ENCODE results near the gene ELFN1.
A peak's percentile ranks its signal among the peaks of the same experiment; 100 is the strongest.

The ELFN1 gene

DNA sequence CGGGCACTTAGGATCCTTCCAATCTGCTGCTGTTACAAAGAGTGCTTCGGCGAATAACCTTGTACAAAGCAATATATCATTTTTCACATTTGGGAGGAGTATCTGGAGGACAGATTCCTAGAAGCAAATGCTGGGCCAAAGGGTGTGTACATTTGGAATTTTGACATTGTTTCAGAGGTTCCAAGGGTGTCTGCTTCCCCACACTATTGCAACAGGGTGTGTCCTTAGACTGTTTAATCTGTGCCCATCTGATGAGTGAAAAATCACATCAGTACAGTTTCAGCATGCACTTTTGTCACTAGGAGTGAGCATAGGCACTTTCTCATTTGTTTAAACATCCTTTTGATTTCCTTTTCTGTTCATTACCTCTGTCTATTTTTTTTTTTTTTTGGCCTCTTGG lies 8.6 kb upstream of the ELFN1 start:
- Histone ChIP-seq H3K27me3 (peaks cover 17% of the 10 kb centered on the region), H4K20me1 (peaks cover 4% of the 10 kb centered on the region), H3K4me1 (peaks cover 38% of the 10 kb centered on the region), H3K36me3 (no peaks in the 10 kb centered on the region), H3K9me3 (no peaks in the 10 kb centered on the region), H3K4me2 (peak overlapping the region; percentile 91), H3K27ac (no peak overlapping the region), H3K4me3 (no peak overlapping the region), H3K9ac (no peak overlapping the region)
- no peak for TF ChIP-seq Cebpa-rat (IDR thresholded peaks at IDR 0.05)

DNA sequence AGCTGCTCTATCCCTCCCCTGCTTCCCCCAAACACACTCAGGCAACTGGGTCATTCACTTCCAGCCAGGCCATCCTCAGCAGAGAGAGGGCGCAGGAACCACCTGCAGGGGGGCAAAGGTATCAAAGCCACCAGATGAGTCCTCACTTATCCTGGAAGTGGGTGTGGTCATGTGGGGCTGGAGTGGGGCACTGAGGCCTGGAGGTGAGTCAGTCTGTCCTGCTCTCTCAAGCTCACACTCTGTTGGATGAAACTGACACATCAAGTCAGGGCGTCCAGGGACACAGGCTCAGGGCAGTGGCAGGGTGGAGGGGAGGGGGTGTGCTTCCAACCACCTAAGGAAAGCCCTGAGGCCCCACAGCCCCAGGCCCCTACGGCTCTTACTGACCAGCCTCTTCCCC lies 8.0 kb upstream of the ELFN1 start:
- H3K27me3 ChIP-seq: peaks cover 24% of the 10 kb centered on the region
- no peaks in the 10 kb centered on the region for H3K9me3 ChIP-seq
- peaks cover 10% of the 10 kb centered on the region for H4K20me1 ChIP-seq
- H3K4me1 ChIP-seq: peaks cover 44% of the 10 kb centered on the region
- no peak overlapping the region; the same call in 1 of the 2 replicates for H3K27ac ChIP-seq
- H3K4me2 ChIP-seq: peak overlapping the region; percentile 91
- no peak overlapping the region for H3K9ac ChIP-seq
- no peak overlapping the region for H3K4me3 ChIP-seq
- H3K36me3 ChIP-seq: no peaks in the 10 kb centered on the region
- TF ChIP-seq Cebpa-rat (IDR thresholded peaks at IDR 0.05): no peak

DNA sequence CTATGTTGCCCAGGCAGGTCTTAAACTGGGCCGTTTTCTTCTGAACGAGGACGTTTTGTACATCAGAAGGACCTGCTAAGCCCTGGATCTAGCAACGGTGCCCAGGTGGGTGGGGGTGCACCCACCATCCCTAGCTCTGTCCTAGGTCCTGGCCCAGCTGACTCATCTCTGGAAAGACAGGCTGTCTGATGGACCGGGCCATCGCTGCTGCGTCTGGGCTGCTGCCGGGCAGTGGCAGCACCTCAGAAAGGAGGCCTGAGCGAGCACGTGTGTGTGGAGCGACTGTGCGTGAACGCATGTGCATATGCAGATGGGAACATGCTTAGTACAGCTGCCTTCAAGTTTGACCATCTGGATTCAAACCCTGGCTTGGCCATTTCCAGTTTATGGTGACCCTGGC lies 7.3 kb upstream of the ELFN1 start:
- peaks cover 16% of the 10 kb centered on the region for H4K20me1 ChIP-seq
- TF ChIP-seq Cebpa-rat (IDR thresholded peaks at IDR 0.05): no peak
- H3K27ac ChIP-seq: no peak overlapping the region
- H3K4me2 ChIP-seq: peak overlapping the region; percentile 91
- H3K4me3 ChIP-seq: no peak overlapping the region
- H3K9ac ChIP-seq: no peak overlapping the region
- H3K4me1 ChIP-seq: peaks cover 48% of the 10 kb centered on the region
- peaks cover 30% of the 10 kb centered on the region for H3K27me3 ChIP-seq
- no peaks in the 10 kb centered on the region for H3K9me3 ChIP-seq
- H3K36me3 ChIP-seq: no peaks in the 10 kb centered on the region

- no peaks in the 10 kb centered on the region for H3K9me3 ChIP-seq
- H3K4me2 ChIP-seq: peak overlapping the region; percentile 91
- TF ChIP-seq Cebpa-rat (IDR thresholded peaks at IDR 0.05): no peak
- no peak overlapping the region for H3K4me3 ChIP-seq
- no peaks in the 10 kb centered on the region for H3K36me3 ChIP-seq
- H3K4me1 ChIP-seq: peaks cover 52% of the 10 kb centered on the region
- H3K27me3 ChIP-seq: peaks cover 35% of the 10 kb centered on the region
- H3K27ac ChIP-seq: no peak overlapping the region
- no peak overlapping the region for H3K9ac ChIP-seq
- H4K20me1 ChIP-seq: peaks cover 21% of the 10 kb centered on the region
Observed at GRCh38 chr7:1663223-1663622, 6.9 kb upstream of the ELFN1 start.

DNA sequence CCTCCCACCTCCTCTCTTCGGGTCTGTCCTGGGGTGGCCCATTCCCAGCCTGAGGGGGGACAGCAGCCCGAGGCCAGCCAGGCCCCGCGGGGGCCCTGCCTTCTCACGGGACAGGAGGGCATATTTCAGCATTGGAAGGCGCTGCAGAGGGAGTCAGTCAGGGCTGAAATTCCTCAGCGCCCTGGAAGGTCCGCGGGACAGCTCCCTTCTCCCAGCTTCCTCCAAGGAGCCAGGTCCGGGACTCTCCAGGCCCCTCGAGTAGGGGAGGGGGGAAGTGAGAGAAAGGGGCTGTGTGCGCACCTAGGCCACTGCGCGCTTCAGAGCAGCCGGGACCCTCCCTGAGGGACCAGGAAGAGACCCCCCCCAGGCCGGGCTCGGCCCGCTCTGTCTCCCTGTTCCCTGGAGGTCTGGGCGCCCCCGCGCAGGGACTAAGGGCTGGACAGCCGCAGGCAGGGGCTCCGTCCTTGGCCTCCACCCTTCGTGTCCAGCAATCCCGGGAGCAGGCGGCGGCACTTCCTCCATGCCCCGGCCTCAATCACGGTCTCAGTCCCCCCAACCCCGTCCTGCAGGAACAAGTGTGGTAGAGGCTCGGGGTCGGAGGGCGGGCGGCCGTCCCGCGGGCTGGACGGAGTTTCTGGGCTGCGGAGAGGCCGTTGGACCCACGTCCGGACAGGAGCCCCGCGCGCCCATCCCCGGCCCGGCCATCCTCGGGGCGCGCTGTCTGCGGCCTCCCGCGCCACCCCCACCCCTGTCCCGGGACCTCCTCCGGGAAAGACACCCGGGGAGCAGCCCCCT lies 6.0 kb upstream of the ELFN1 start:
- TF ChIP-seq Cebpa-rat (IDR thresholded peaks at IDR 0.05): no peak
- no peaks in the 10 kb centered on the region for H3K9me3 ChIP-seq
- H4K20me1 ChIP-seq: peaks cover 29% of the 10 kb centered on the region
- H3K27me3 ChIP-seq: peaks cover 43% of the 10 kb centered on the region
- H3K36me3 ChIP-seq: no peaks in the 10 kb centered on the region
- peak overlapping the region; percentile 52; the same call in 1 of the 2 replicates for H3K9ac ChIP-seq
- peak overlapping the region; percentile 2; the same call in 1 of the 2 replicates for H3K27ac ChIP-seq
- H3K4me1 ChIP-seq: peaks cover 61% of the 10 kb centered on the region
- H3K4me3 ChIP-seq: peak overlapping the region; percentile 70
- peak overlapping the region; percentile 91 for H3K4me2 ChIP-seq

- Histone ChIP-seq H4K20me1 (peaks cover 34% of the 10 kb centered on the region), H3K4me1 (peaks cover 66% of the 10 kb centered on the region), H3K9ac (peak overlapping the region; percentile 64; the same call in 1 of the 2 replicates), H3K36me3 (no peaks in the 10 kb centered on the region), H3K4me3 (peak overlapping the region; percentile 70), H3K9me3 (no peaks in the 10 kb centered on the region), H3K27ac (peak overlapping the region; percentile 2; the same call in 1 of the 2 replicates), H3K4me2 (peak overlapping the region; percentile 91), H3K27me3 (peaks cover 52% of the 10 kb centered on the region)
- TF ChIP-seq Cebpa-rat (IDR thresholded peaks at IDR 0.05): no peak
Observed at GRCh38 chr7:1664711-1665548, 5.1 kb upstream of the ELFN1 start.

DNA sequence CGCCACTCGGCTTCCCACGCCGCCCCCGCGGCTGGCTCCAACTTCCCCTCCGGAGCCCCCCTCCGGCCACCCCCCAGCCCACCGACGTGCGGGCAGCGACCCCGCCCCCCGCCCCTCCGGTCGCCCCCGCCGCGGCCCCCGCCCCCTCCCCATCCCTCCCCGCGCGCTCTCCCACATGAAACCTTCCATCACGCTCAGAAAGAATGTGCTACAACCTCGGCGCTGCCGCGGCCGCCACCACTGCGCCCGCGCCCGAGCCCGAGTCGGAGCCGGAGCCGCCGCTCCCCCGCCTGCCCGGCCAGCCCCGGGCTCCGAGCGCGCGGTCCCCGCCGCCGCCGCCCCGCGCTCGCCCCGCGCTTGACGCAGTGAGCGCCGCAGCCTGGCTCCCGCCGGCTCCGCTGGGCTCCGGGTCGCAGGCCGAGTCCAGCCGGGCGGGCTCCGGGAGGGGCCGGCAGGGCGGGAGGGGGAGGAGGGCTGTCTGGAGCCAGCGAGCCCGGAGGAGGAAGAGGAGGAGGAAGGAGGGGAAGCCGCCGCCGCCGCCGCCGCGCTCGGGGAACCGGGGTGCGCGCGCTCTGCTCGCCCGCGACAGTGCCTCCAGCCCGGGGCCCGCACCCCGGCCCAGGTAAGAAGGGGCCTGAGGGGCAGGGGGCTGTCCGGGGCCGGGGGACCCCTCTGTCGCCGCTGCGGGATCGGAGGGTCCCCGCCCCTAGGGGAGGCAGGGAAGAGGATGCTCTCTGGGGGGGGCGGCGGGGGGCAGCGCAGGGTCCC lies 4.3 kb upstream of the ELFN1 start:
- H3K4me1 ChIP-seq: peaks cover 73% of the 10 kb centered on the region
- peaks cover 41% of the 10 kb centered on the region for H4K20me1 ChIP-seq
- no peak overlapping the region for H3K27ac ChIP-seq
- H3K27me3 ChIP-seq: peaks cover 60% of the 10 kb centered on the region
- no peaks in the 10 kb centered on the region for H3K9me3 ChIP-seq
- TF ChIP-seq Cebpa-rat (IDR thresholded peaks at IDR 0.05): no peak
- peak overlapping the region; percentile 61 for H3K9ac ChIP-seq
- H3K36me3 ChIP-seq: no peaks in the 10 kb centered on the region
- peak overlapping the region; percentile 99 for H3K4me2 ChIP-seq
- H3K4me3 ChIP-seq: peak overlapping the region; percentile 74

DNA sequence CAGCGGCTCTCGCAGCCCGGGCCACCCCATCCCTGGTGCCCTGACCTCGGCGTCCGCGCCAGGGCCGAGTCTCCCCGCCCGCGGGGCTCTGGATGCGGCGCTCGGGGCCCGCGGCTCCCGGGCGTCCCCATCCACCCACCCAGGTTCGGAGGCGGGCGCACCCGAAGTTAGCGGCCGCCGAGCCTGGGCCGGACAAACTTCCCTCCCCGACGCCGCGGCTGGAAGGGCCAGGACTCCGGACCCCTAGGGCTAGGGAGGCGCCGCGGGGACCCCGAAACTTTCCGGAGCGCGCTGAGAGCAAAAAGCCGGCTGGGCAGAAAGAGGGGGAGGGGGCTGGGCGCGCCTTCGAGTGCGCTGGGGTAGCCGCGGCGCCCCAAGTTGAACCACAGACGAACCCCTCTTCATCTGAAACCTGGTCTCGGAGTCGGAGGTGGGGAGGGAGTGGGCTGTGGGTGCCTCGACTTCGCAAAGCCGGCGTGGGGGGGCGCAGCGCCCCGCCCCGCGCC lies 3.7 kb upstream of the ELFN1 start:
- Histone ChIP-seq H3K4me2 (peak overlapping the region; percentile 99), H3K4me3 (peak overlapping the region; percentile 74), H3K27me3 (peaks cover 66% of the 10 kb centered on the region)

More for the DNA sequence above, 3.7 kb upstream of the ELFN1 start:
- Histone ChIP-seq H3K9me3 (no peaks in the 10 kb centered on the region), H4K20me1 (peaks cover 48% of the 10 kb centered on the region), H3K36me3 (no peaks in the 10 kb centered on the region), H3K4me1 (peaks cover 69% of the 10 kb centered on the region), H3K9ac (peak overlapping the region; percentile 61), H3K27ac (no peak overlapping the region; the same call in 1 of the 2 replicates)
- TF ChIP-seq Cebpa-rat (IDR thresholded peaks at IDR 0.05): no peak

Data from BLaER1 (cell line).